ENCODE data around the gene SNX4. TPM values are rescaled to one million over a fixed set of nuclear protein-coding genes. Genes with fewer than 3 reads are reported as not detected.

The SNX4 gene
- 10 to 100 TPM; 41.5 to 54.6 TPM for total RNA-seq
- polyA plus RNA-seq, result 10 to 100 TPM; 25.9 to 28.8 TPM

DNA sequence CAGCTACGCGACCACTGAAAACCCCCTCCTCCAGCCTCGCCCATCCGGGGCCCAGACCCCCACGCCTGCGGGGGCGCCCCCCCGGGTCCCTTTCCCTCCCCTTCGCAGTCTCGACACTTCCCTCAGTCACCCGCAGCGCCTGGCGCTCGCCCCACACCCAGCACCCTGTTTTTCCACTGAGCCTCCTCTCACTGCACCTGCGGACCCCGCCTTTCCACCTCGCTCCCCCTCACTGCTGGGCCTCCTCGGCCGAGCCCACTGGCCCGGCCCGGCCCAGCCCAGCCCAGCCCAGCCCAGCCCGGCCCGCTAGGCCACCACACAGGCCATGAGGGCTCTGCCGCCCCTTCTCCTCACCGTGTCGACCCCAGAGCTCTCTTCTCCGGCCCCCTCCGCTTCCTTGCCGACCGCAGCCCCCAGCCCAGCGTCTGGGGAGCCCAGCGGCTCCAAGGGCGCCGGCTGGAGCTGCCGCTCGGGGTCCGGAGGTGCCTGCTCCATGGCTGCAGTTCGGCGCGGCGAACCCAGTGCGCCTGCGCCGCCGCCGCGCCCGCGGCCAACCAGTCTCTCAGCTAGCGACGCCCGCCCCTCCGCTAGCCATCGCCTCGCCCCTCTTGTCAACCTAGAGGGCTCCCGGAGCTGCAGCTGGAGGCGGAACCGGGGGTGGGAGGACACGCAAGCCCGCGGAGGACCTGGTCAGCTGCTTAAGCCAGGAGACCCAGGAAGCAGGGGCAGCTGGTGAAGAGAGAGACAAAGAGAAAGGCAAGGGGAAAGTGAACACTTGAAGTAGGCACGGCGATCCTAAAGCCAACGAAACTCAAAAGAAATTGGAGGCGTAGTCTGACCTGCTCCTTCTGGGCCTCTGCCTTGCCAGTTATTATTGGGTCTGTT is at the start of gene SNX4:
Gene SNX4, minus strand, starts transcription at position 525 of the 885 bp plus-strand sequence. Its CDS starts 30 bp downstream, at position 495.
- WGBS, result under 1% methylated on average over 65 of the region's 65 CpGs
- H3K4me1 ChIP-seq (ENCODE audit: control insufficient read depth in 4 of 4, insufficient read depth in 4 of 4, low read length in 3 of 4), result peaks cover 1 to 20% (median 8%) of the 10 kb centered on the region in 4 donors
- peaks cover 0 to 6% (median 2%) of the 10 kb centered on the region in 4 donors for H3K36me3 ChIP-seq (ENCODE audit: control insufficient read depth in 4 of 4, insufficient read depth in 3 of 4, low read depth in 1 of 4, low read length in 3 of 4)
- H3K9ac ChIP-seq (ENCODE audit: low read depth in 1 of 2, low read length in 2 of 2), result peak within 1 kb of the TSS; percentile 82 to 84
- peak within 1 kb of the TSS; percentile 69 to 75 for H3K27ac ChIP-seq (ENCODE audit: low read depth in 1 of 2, low read length in 2 of 2)
- H3K4me3 ChIP-seq (ENCODE audit: low read depth in 1 of 3, low read length in 3 of 3), result peak within 1 kb of the TSS; percentile 71 to 93 (median 90)
- no peaks in the 10 kb centered on the region for H3K9me3 ChIP-seq (ENCODE audit: control insufficient read depth in 4 of 4, low read length in 3 of 4)
- DNase-seq (ENCODE audit: low spot score), result peak; percentile 88
- no peak for TF ChIP-seq JUND (IDR thresholded peaks at IDR 0.05)
- TF ChIP-seq, protein P1, sequence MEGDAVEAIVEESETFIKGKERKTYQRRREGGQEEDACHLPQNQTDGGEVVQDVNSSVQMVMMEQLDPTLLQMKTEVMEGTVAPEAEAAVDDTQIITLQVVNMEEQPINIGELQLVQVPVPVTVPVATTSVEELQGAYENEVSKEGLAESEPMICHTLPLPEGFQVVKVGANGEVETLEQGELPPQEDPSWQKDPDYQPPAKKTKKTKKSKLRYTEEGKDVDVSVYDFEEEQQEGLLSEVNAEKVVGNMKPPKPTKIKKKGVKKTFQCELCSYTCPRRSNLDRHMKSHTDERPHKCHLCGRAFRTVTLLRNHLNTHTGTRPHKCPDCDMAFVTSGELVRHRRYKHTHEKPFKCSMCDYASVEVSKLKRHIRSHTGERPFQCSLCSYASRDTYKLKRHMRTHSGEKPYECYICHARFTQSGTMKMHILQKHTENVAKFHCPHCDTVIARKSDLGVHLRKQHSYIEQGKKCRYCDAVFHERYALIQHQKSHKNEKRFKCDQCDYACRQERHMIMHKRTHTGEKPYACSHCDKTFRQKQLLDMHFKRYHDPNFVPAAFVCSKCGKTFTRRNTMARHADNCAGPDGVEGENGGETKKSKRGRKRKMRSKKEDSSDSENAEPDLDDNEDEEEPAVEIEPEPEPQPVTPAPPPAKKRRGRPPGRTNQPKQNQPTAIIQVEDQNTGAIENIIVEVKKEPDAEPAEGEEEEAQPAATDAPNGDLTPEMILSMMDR (IDR thresholded peaks at IDR 0.05; ENCODE audit: low read depth, low read length, missing input control), result no peak
- no peak for TF ChIP-seq ATF3 (IDR thresholded peaks at IDR 0.05)
- TF ChIP-seq, protein P2, sequence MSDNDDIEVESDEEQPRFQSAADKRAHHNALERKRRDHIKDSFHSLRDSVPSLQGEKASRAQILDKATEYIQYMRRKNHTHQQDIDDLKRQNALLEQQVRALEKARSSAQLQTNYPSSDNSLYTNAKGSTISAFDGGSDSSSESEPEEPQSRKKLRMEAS (IDR thresholded peaks at IDR 0.05), result no peak
- TF ChIP-seq, protein P3, sequence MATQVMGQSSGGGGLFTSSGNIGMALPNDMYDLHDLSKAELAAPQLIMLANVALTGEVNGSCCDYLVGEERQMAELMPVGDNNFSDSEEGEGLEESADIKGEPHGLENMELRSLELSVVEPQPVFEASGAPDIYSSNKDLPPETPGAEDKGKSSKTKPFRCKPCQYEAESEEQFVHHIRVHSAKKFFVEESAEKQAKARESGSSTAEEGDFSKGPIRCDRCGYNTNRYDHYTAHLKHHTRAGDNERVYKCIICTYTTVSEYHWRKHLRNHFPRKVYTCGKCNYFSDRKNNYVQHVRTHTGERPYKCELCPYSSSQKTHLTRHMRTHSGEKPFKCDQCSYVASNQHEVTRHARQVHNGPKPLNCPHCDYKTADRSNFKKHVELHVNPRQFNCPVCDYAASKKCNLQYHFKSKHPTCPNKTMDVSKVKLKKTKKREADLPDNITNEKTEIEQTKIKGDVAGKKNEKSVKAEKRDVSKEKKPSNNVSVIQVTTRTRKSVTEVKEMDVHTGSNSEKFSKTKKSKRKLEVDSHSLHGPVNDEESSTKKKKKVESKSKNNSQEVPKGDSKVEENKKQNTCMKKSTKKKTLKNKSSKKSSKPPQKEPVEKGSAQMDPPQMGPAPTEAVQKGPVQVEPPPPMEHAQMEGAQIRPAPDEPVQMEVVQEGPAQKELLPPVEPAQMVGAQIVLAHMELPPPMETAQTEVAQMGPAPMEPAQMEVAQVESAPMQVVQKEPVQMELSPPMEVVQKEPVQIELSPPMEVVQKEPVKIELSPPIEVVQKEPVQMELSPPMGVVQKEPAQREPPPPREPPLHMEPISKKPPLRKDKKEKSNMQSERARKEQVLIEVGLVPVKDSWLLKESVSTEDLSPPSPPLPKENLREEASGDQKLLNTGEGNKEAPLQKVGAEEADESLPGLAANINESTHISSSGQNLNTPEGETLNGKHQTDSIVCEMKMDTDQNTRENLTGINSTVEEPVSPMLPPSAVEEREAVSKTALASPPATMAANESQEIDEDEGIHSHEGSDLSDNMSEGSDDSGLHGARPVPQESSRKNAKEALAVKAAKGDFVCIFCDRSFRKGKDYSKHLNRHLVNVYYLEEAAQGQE (IDR thresholded peaks at IDR 0.05), result peak; percentile 74
- no peak for TF ChIP-seq FOXA1 (IDR thresholded peaks at IDR 0.05)
- TF ChIP-seq NR2F2 (IDR thresholded peaks at IDR 0.05), result no peak
- peak in 1 of 2 donors; percentile 39 for TF ChIP-seq GABPA (IDR thresholded peaks at IDR 0.05 in 1 of 2, conservative IDR thresholded peaks at IDR 0.05 in 1 of 2)
- TF ChIP-seq RAD21 (IDR thresholded peaks at IDR 0.05), result peak; percentile 25 to 41
- TF ChIP-seq ZBTB33 (IDR thresholded peaks at IDR 0.05), result no peak
- peak; percentile 80 for TF ChIP-seq TAF1 (conservative IDR thresholded peaks at IDR 0.05)
- peak; percentile 80 for TF ChIP-seq SP1 (IDR thresholded peaks at IDR 0.05)
- TF ChIP-seq RXRA (IDR thresholded peaks at IDR 0.05), result peak; percentile 38 to 48
- TF ChIP-seq YY1 (IDR thresholded peaks at IDR 0.05), result peak; percentile 84
- TF ChIP-seq HNF4A (conservative IDR thresholded peaks at IDR 0.05), result peak in 1 of 2 donors; percentile 25
- peak; percentile 11 for TF ChIP-seq HNF4G (IDR thresholded peaks at IDR 0.05)
- no peak for TF ChIP-seq EGR1 (IDR thresholded peaks at IDR 0.05; ENCODE audit: low read depth in 2 of 2)
- no peak for TF ChIP-seq FOXA2 (IDR thresholded peaks at IDR 0.05)
- H3K27me3 ChIP-seq (ENCODE audit: control insufficient read depth in 4 of 4, insufficient read depth in 4 of 4, low read length in 3 of 4), result no peaks in the 10 kb centered on the region
